Keratinocyte (primary cell): ENCODE data around the gene LILRA1. TPM values are rescaled to one million over a fixed set of nuclear protein-coding genes. Genes with fewer than 3 reads are reported as not detected.
"Not testable (repeated sequence)": the region's sequence is repeated elsewhere in the genome, so short reads cannot be mapped to it uniquely, and the experiment has no call there.

Experiments
- DNase-seq: peaks from one replicate; pipeline ENCODE4 v3.0.0-alpha.2; 2011; ENCODE audit warnings: low read depth, missing footprints, low spot score
- FAIRE-seq: peaks from 2 replicates; lab custom pipeline; 2011; peaks lifted over from hg19 to GRCh38; lab: Jason Lieb, UNC
- H2AFZ ChIP-seq: 2 replicates; pipeline ENCODE4 v1.6.0; 2012; ENCODE audit warnings: low read length, control low read depth, inconsistent platforms; ENCODE audit not compliant: control insufficient read depth
- H3K27ac ChIP-seq: 2 replicates; pipeline ENCODE4 v1.5.1; 2011; ENCODE audit warnings: low read length; ENCODE audit not compliant: control insufficient read depth, insufficient read depth
- H3K27me3 ChIP-seq: 3 replicates; pipeline ENCODE4 v1.6.0; 2011; ENCODE audit warnings: low read length; ENCODE audit not compliant: control insufficient read depth, insufficient read depth; ENCODE audit errors: extremely low read depth
- H3K36me3 ChIP-seq, 2 experiments: 2 replicates in 1 of 2; 3 replicates in 1 of 2; pipeline ENCODE4 v1.5.1; 2011; ENCODE audit warnings: low read length in 2 of 2, mild to moderate bottlenecking in 1 of 2; ENCODE audit not compliant: control insufficient read depth in 2 of 2, insufficient read depth in 2 of 2; ENCODE audit errors: extremely low read depth in 1 of 2
- H3K4me1 ChIP-seq: 3 replicates; pipeline ENCODE4 v1.5.1; 2011; ENCODE audit warnings: low read length; ENCODE audit not compliant: control insufficient read depth, insufficient read depth; ENCODE audit errors: extremely low read depth
- H3K4me2 ChIP-seq: 3 replicates; pipeline ENCODE4 v1.6.0; 2011; ENCODE audit warnings: low read depth, low read length; ENCODE audit not compliant: control insufficient read depth, insufficient read depth; ENCODE audit errors: extremely low read depth
- H3K4me3 ChIP-seq, 3 experiments: fragments of 200-600 bp in 1 of 3; sonication (generic) in 1 of 3; 2 replicates in 2 of 3; 3 replicates in 1 of 3; pipeline ENCODE4 v1.5.1; 2011 to 2016; ENCODE audit warnings: low read length in 3 of 3, mild to moderate bottlenecking in 3 of 3, control low read depth in 2 of 3, inconsistent platforms in 1 of 3, low read depth in 1 of 3, mixed read lengths in 1 of 3, mixed run types in 1 of 3, moderate library complexity in 1 of 3; ENCODE audit not compliant: control insufficient read depth in 2 of 3, insufficient read depth in 2 of 3; ENCODE audit errors: extremely low read depth in 1 of 3
- H3K79me2 ChIP-seq: 2 replicates; pipeline ENCODE4 v1.6.0; 2012; ENCODE audit warnings: low read length; ENCODE audit not compliant: control insufficient read depth, insufficient read depth
- H3K9ac ChIP-seq: 3 replicates; pipeline ENCODE4 v1.6.0; 2011; ENCODE audit warnings: low read length; ENCODE audit not compliant: control insufficient read depth, insufficient read depth; ENCODE audit errors: extremely low read depth
- H3K9me1 ChIP-seq: 3 replicates; pipeline ENCODE4 v1.6.0; 2011; ENCODE audit warnings: low read length; ENCODE audit not compliant: control insufficient read depth, insufficient read depth; ENCODE audit errors: extremely low read depth
- H3K9me3 ChIP-seq: 2 replicates; pipeline ENCODE4 v1.5.1; 2012; ENCODE audit warnings: low read depth, low read length; ENCODE audit not compliant: control insufficient read depth
- H4K20me1 ChIP-seq: 3 replicates; pipeline ENCODE4 v1.6.0; 2011; ENCODE audit warnings: low read length; ENCODE audit not compliant: control insufficient read depth, insufficient read depth; ENCODE audit errors: extremely low read depth
- EZH2 ChIP-seq: IDR thresholded peaks from one replicate; pipeline ENCODE4 v1.6.1; 2012; ENCODE audit warnings: inconsistent platforms, mild to moderate bottlenecking, low read length, moderate library complexity
- dilution Hi-C: fragments of 300-500 bp; cut with MboI; formaldehyde crosslinking; loops from one replicate; pipeline ENCODE4 v1.7.0; 2020; ENCODE audit warnings: low sequenced_read_pairs; ENCODE audit not compliant: extremely low pct_ligation_motif_present
- polyA plus RNA-seq, 5 experiments: library from polyadenylated mRNA; depleted of rRNA in 3 of 5; stranded (reverse) in 3 of 5; stranded (forward) in 1 of 5; unstranded in 1 of 5; fragments of >200 nt; gene quantifications; 1 replicate in 1 of 5; 2 replicates in 3 of 5; 3 replicates in 1 of 5; pipeline versions ENCODE4 v1.2.1 to v1.2.3, GENCODE V29; 2011 to 2012; ENCODE audit warnings: missing spikeins in 2 of 5, low read depth in 1 of 5, low replicate concordance in 1 of 5
- TF ChIP-seq, protein P1 (sequence below), 3 experiments: IDR thresholded peaks in 1 of 3; conservative IDR thresholded peaks in 1 of 3; optimal IDR thresholded peaks in 1 of 3; 2 replicates in 2 of 3; 3 replicates in 1 of 3; pipeline versions ENCODE3 to v1.5.1; 2011; ENCODE audit warnings: low read length in 3 of 3, mild to moderate bottlenecking in 3 of 3, moderate library complexity in 2 of 3, control low read depth in 1 of 3, inconsistent platforms in 1 of 3; ENCODE audit not compliant: insufficient read depth in 2 of 3; ENCODE audit errors: extremely low read depth in 1 of 3

Gene LILRA1
- polyA plus RNA-seq, 1 donor (not counting 4 experiments of a cell fraction or from before 2014, with no cell fraction given): not detected

DNA sequence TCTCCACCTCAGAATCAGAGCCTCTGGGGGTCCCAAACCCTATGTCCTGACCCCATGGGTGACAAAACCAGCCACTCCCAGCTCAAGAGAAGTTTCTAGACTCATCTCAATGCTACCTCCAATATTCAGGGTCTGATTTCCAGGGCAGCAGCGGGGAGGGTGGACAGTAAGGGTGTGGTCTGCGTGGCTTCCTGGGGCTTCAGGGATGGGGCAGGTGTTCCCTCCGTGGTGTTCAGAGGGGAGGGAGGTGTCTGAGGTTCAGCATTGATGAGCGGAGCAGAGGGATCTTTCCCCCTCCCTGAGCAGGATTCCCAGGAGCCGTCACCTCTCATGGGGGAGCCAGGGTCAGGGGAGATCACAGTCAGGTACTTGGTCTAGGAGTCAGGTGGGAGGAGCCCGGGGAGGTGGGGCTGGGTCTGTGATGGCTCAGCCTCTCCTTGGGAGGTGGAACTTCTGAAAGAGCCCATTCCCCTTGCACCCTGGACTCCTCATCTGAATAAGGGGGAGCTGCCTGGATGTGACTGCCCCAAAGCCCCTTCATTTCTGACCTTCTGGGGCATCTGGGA, 16.9 kb upstream of the LILRA1 start:
- TF ChIP-seq, protein P1, sequence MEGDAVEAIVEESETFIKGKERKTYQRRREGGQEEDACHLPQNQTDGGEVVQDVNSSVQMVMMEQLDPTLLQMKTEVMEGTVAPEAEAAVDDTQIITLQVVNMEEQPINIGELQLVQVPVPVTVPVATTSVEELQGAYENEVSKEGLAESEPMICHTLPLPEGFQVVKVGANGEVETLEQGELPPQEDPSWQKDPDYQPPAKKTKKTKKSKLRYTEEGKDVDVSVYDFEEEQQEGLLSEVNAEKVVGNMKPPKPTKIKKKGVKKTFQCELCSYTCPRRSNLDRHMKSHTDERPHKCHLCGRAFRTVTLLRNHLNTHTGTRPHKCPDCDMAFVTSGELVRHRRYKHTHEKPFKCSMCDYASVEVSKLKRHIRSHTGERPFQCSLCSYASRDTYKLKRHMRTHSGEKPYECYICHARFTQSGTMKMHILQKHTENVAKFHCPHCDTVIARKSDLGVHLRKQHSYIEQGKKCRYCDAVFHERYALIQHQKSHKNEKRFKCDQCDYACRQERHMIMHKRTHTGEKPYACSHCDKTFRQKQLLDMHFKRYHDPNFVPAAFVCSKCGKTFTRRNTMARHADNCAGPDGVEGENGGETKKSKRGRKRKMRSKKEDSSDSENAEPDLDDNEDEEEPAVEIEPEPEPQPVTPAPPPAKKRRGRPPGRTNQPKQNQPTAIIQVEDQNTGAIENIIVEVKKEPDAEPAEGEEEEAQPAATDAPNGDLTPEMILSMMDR (optimal IDR thresholded peaks at IDR 0.05 in 1 of 3, IDR thresholded peaks at IDR 0.05 in 1 of 3, conservative IDR thresholded peaks at IDR 0.05 in 1 of 3; ENCODE audit: extremely low read depth in 1 of 3, insufficient read depth in 2 of 3, low read length in 3 of 3): no peak
- no peak for TF ChIP-seq EZH2
- FAIRE-seq (no peak), DNase-seq (no peak)
- Histone ChIP-seq H3K4me3 (no peak overlapping the region), H3K9me1 (no peaks in the 10 kb centered on the region), H3K4me1 (no peaks in the 10 kb centered on the region), H3K27me3 (no peaks in the 10 kb centered on the region), H3K79me2 (no peaks in the 10 kb centered on the region), H4K20me1 (no peaks in the 10 kb centered on the region), H3K9me3 (peaks cover 6% of the 10 kb centered on the region), H3K36me3 (no peaks in the 10 kb centered on the region), H2AFZ (no peak overlapping the region), H3K27ac (no peak overlapping the region), H3K4me2 (no peak overlapping the region), H3K9ac (no peak overlapping the region)
- dilution Hi-C loops: no loop called here

DNA sequence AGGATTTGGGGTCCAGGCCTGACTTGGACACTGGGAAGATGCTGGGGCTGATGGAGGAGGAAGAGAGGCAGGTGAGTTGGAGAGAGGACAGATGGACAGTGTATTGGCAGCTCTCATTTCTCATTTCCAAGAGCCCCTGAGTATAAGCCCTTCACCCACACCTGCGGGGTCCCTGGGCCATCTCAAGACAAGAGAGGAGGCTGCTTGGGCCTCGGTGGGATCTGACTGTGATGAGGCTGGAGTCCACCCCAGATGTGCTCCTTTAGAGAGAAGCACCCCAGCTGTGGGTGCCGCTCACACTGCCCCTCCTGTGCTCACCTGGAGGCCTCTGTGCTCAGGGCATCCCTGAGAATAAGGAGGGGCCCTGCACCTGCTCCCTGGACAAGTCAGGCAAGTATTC, 16.1 kb upstream of the LILRA1 start:
- Histone ChIP-seq H3K79me2 (no peaks in the 10 kb centered on the region), H3K27me3 (no peaks in the 10 kb centered on the region), H3K9ac (no peak overlapping the region), H3K9me3 (peaks cover 6% of the 10 kb centered on the region), H2AFZ (no peak overlapping the region), H3K36me3 (no peaks in the 10 kb centered on the region), H3K4me1 (no peaks in the 10 kb centered on the region), H3K4me2 (no peak overlapping the region), H3K4me3 (no peak overlapping the region), H4K20me1 (no peaks in the 10 kb centered on the region), H3K27ac (no peak overlapping the region), H3K9me1 (no peaks in the 10 kb centered on the region)
- TF ChIP-seq, protein P1 (optimal IDR thresholded peaks at IDR 0.05 in 1 of 3, IDR thresholded peaks at IDR 0.05 in 1 of 3, conservative IDR thresholded peaks at IDR 0.05 in 1 of 3; ENCODE audit: extremely low read depth in 1 of 3, insufficient read depth in 2 of 3, low read length in 3 of 3): no peak
- no peak for TF ChIP-seq EZH2
- FAIRE-seq: no peak
- dilution Hi-C loops: no loop called here
- DNase-seq: no peak

DNA sequence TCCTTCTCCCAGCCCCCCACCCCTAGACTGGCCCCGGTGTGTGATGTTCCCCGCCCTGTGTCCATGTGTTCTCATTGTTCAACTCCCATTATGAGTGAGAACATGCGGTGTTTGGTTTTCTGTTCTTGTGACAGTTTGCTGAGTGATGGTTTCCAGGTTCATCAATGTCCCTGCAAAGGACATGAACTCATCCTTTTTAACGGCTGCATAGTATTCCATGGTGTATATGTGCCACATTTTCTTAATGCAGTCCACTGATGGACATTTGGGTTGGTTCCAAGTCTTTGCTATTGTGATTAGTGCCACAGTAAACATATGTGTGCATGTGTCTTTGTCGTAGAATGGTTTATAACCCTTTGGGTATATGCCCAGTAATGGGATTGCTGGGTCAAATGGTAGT, 15.2 kb upstream of the LILRA1 start:
- dilution Hi-C loops, FAIRE-seq, H3K27me3 ChIP-seq, H3K27ac ChIP-seq, H3K4me2 ChIP-seq, H3K9me3 ChIP-seq, DNase-seq, H3K4me3 ChIP-seq, H3K9me1 ChIP-seq, H4K20me1 ChIP-seq, H3K36me3 ChIP-seq, H3K9ac ChIP-seq, H3K4me1 ChIP-seq, H3K79me2 ChIP-seq, H2AFZ ChIP-seq: not testable (repeated sequence)
